ENCODE results near the gene MPO.

Gene MPO

GRCh38 chr17:58278661-58279015, 2.1 kb downstream of the MPO start:
- DNase-seq, result no peak

GRCh38 chr17:58277802-58278595, 2.7 kb downstream of the MPO start:
- DNase-seq, result no peak

GRCh38 chr17:58277107-58277801, 3.5 kb downstream of the MPO start:
- DNase-seq, result no peak

GRCh38 chr17:58276423-58276822, 4.3 kb downstream of the MPO start:
- no peak for DNase-seq

GRCh38 chr17:58275417-58275816, 5.3 kb downstream of the MPO start:
- no peak for DNase-seq

GRCh38 chr17:58273453-58274104, 7.2 kb downstream of the MPO start:
- no peak for DNase-seq

GRCh38 chr17:58272367-58273280, 8.1 kb downstream of the MPO start:
- no peak for DNase-seq

GRCh38 chr17:58271216-58271931, 9.4 kb downstream of the MPO start:
- DNase-seq, result no peak

- DNase-seq, result no peak
Observed at GRCh38 chr17:58270476-58271215, 10.1 kb downstream of the MPO start.

- DNase-seq, result no peak
Observed at GRCh38 chr17:58269557-58270291, 11.0 kb downstream of the MPO start.

GRCh38 chr17:58268774-58269556, 11.8 kb downstream of the MPO start:
- DNase-seq, result no peak

- DNase-seq, result no peak
Observed at GRCh38 chr17:58268326-58268725, 12.4 kb downstream of the MPO start.

GRCh38 chr17:58267347-58268324, 13.1 kb downstream of the MPO start:
- no peak for DNase-seq

GRCh38 chr17:58265902-58266875, 14.5 kb downstream of the MPO start:
- no peak for DNase-seq

- DNase-seq, result no peak
Observed at GRCh38 chr17:58265271-58265670, 15.5 kb downstream of the MPO start.

GRCh38 chr17:58264407-58265103, 16.2 kb downstream of the MPO start:
- DNase-seq, result no peak

- DNase-seq, result no peak
Observed at GRCh38 chr17:58263773-58264172, 17.0 kb downstream of the MPO start.

All from left hindlimb (tissue), 1 donor.